OCI-LY7 (cell line): Measurements from ENCODE around the gene PKM. TPM values are rescaled to one million over a fixed set of nuclear protein-coding genes. Genes with fewer than 3 reads are reported as not detected.

ENCODE experiments used
- BruUV-seq: library from RNA; stranded (reverse); fragments of 400-500 nt; replicated peaks from 2 replicates; lab custom pipeline; 2021; lab: Mats Ljungman, UMichigan
- CTCF ChIA-PET: fragments of 300-600 bp; sonication (Branson Sonifier 250); formaldehyde crosslinking; loops from one replicate; lab custom pipeline; 2022; ENCODE audit warnings: antibody characterized with exemption; ENCODE audit not compliant: unreplicated experiment; lab: Charles Lee
- POLR2A ChIA-PET: fragments of 300-600 bp; sonication (Branson Sonifier 250); formaldehyde crosslinking; loops from one replicate; lab custom pipeline; 2022; ENCODE audit warnings: antibody characterized with exemption; lab: Charles Lee
- DNase-seq: peaks from one replicate; pipeline ENCODE4 v3.0.0-alpha.2; 2015; ENCODE audit warnings: low spot score
- H2AFZ ChIP-seq: fragments of 200-600 bp; sonication (generic), shearing (Covaris generic); 2 replicates; pipeline ENCODE4 v1.6.1; 2014; ENCODE audit warnings: mild to moderate bottlenecking, antibody characterized with exemption, low read length, moderate library complexity
- H3K27ac ChIP-seq: fragments of 200-600 bp; sonication (generic); 2 replicates; pipeline ENCODE4 v1.5.1; 2014; ENCODE audit warnings: mixed run types, low read depth, mild to moderate bottlenecking, moderate library complexity, low read length, inconsistent platforms; ENCODE audit not compliant: poor library complexity, severe bottlenecking
- H3K36me3 ChIP-seq: fragments of 200-600 bp; sonication (generic); 2 replicates; pipeline ENCODE4 v1.6.1; 2014; ENCODE audit warnings: mild to moderate bottlenecking, antibody characterized with exemption, low read length, moderate library complexity, mixed read lengths; ENCODE audit not compliant: insufficient read depth
- H3K4me1 ChIP-seq: fragments of 200-600 bp; sonication (generic); 2 replicates; pipeline ENCODE4 v1.5.1; 2014; ENCODE audit warnings: mild to moderate bottlenecking, low read length; ENCODE audit not compliant: insufficient read depth, poor library complexity, severe bottlenecking
- H3K4me2 ChIP-seq: fragments of 200-600 bp; sonication (generic); 2 replicates; pipeline ENCODE4 v1.6.1; 2014; ENCODE audit warnings: mild to moderate bottlenecking, low read length
- H3K4me3 ChIP-seq: fragments of 200-600 bp; sonication (generic); 2 replicates; pipeline ENCODE4 v1.5.1; 2014; ENCODE audit warnings: mild to moderate bottlenecking, low read depth, low read length; ENCODE audit not compliant: poor library complexity, severe bottlenecking
- H3K79me2 ChIP-seq: fragments of 200-600 bp; sonication (generic); 2 replicates; pipeline ENCODE4 v1.6.1; 2016; ENCODE audit warnings: low read depth, mild to moderate bottlenecking, low read length, moderate library complexity, mixed read lengths; ENCODE audit not compliant: insufficient read depth
- H3K9me2 ChIP-seq: fragments of 200-600 bp; sonication (generic); 2 replicates; pipeline ENCODE4 v1.6.1; 2016; ENCODE audit warnings: mild to moderate bottlenecking, low read length, mixed read lengths; ENCODE audit not compliant: insufficient read depth
- H3K9me3 ChIP-seq: fragments of 200-600 bp; sonication (generic); 2 replicates; pipeline ENCODE4 v1.6.1; 2014; ENCODE audit warnings: mild to moderate bottlenecking, mixed run types, low read length, mixed read lengths
- H4K20me1 ChIP-seq: fragments of 200-600 bp; sonication (generic); 2 replicates; pipeline ENCODE4 v1.6.1; 2014; ENCODE audit warnings: mild to moderate bottlenecking, antibody characterized with exemption, low read length, moderate library complexity, mixed read lengths; ENCODE audit not compliant: insufficient read depth
- CTCF ChIP-seq: fragments of 200-600 bp; sonication (generic); conservative IDR thresholded peaks from 2 replicates; pipeline ENCODE4 v1.5.1; 2014; ENCODE audit warnings: mild to moderate bottlenecking, antibody characterized with exemption, low read length, moderate library complexity, mixed read lengths
- EZH2phosphoT487 ChIP-seq: fragments of 200-600 bp; sonication (generic); IDR thresholded peaks from 2 replicates; pipeline ENCODE4 v1.6.1; 2018; ENCODE audit warnings: low read depth, borderline replicate concordance, mild to moderate bottlenecking, mixed run types, antibody characterized with exemption, low read length, moderate library complexity, mixed read lengths
- intact Hi-C: fragments of 100-400 bp; cut with micrococcal nuclease; formaldehyde crosslinking; loops from one replicate; pipeline ENCODE4 v1.10.0; 2022; ENCODE audit not compliant: unreplicated experiment
- total RNA-seq, 2 experiments: library from RNA; depleted of rRNA in 1 of 2; stranded (reverse); fragments of >200 nt in 1 of 2; shearing (Covaris generic) in 1 of 2; gene quantifications; 2 replicates each; pipeline ENCODE4 v1.2.3, GENCODE V29; 2014 to 2022

The PKM gene
- total RNA-seq, 2 experiments from 2014 or later, result 917 to 1,131 TPM

- TF ChIP-seq EZH2phosphoT487 (no peak), CTCF (no peak)
- Histone ChIP-seq H3K4me3 (no peak overlapping the region), H3K9me3 (no peaks in the 10 kb centered on the region), H4K20me1 (no peaks in the 10 kb centered on the region), H3K36me3 (no peaks in the 10 kb centered on the region), H3K9me2 (no peaks in the 10 kb centered on the region), H3K27ac (no peak overlapping the region), H3K4me1 (no peaks in the 10 kb centered on the region), H3K4me2 (no peak overlapping the region), H2AFZ (no peak overlapping the region), H3K79me2 (no peaks in the 10 kb centered on the region)
- intact Hi-C loops, result no loop called here
- no peak for DNase-seq
- CTCF ChIA-PET, result no interaction called here
- BruUV-seq, result no TSS peak
- POLR2A ChIA-PET, result no interaction called here
These were observed 46.7 kb downstream of the PKM start for GRCh38 chr15:72184165-72184811.

DNA sequence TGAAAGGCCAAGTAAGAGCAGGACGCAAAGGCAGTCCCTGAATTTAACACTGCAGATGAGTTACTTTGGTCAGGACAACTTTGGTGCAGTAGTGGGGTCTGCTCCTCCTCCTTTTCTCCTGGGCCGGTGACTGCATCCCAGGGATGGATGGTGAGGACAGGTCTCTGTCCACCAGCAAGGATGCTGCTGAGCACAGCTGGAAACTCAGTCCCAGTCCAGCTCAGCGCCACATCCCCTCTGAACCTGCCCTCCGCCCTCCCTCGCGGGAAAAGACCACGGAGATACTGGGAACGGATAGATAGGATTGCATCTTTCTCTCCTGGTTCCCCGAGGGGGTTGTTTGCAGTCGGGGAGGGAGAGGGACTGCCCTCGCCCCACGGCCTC lies 47.2 kb downstream of the PKM start:
- ChIA-PET CTCF (no interaction called here), POLR2A (no interaction called here)
- BruUV-seq, result no TSS peak
- H4K20me1 ChIP-seq, result no peaks in the 10 kb centered on the region
- intact Hi-C loops, result no loop called here
- no peaks in the 10 kb centered on the region for H3K9me2 ChIP-seq
- TF ChIP-seq EZH2phosphoT487 (no peak), CTCF (no peak)
- no peak overlapping the region for H3K4me3 ChIP-seq
- H3K4me2 ChIP-seq, result no peak overlapping the region
- H2AFZ ChIP-seq, result no peak overlapping the region
- H3K4me1 ChIP-seq, result no peaks in the 10 kb centered on the region
- H3K27ac ChIP-seq, result no peak overlapping the region
- H3K9me3 ChIP-seq, result no peaks in the 10 kb centered on the region
- no peaks in the 10 kb centered on the region for H3K36me3 ChIP-seq
- DNase-seq, result no peak
- no peaks in the 10 kb centered on the region for H3K79me2 ChIP-seq

- CTCF ChIA-PET, result no interaction called here
- no peak overlapping the region for H3K4me2 ChIP-seq
These were observed 48.3 kb downstream of the PKM start for GRCh38 chr15:72182673-72183072.

More at GRCh38 chr15:72182673-72183072, 48.3 kb downstream of the PKM start:
- no peak overlapping the region for H2AFZ ChIP-seq
- BruUV-seq, result no TSS peak
- H3K27ac ChIP-seq, result no peak overlapping the region
- no peaks in the 10 kb centered on the region for H3K36me3 ChIP-seq
- no peaks in the 10 kb centered on the region for H4K20me1 ChIP-seq
- H3K79me2 ChIP-seq, result no peaks in the 10 kb centered on the region
- intact Hi-C loops, result no loop called here
- H3K9me2 ChIP-seq, result no peaks in the 10 kb centered on the region
- no peaks in the 10 kb centered on the region for H3K4me1 ChIP-seq
- POLR2A ChIA-PET, result no interaction called here
- TF ChIP-seq CTCF (no peak), EZH2phosphoT487 (no peak)
- no peaks in the 10 kb centered on the region for H3K9me3 ChIP-seq
- no peak overlapping the region for H3K4me3 ChIP-seq
- DNase-seq, result no peak
